HG03135 (cell line): ENCODE results near the gene MON1A.

Experiments used
- ATAC-seq: cut with Tn5 transposase; IDR thresholded peaks from one replicate; pipeline ENCODE4 v1.9.1; 2021; ENCODE audit warnings: mild to moderate bottlenecking, moderate library complexity; ENCODE audit not compliant: unreplicated experiment

Gene MON1A

DNA sequence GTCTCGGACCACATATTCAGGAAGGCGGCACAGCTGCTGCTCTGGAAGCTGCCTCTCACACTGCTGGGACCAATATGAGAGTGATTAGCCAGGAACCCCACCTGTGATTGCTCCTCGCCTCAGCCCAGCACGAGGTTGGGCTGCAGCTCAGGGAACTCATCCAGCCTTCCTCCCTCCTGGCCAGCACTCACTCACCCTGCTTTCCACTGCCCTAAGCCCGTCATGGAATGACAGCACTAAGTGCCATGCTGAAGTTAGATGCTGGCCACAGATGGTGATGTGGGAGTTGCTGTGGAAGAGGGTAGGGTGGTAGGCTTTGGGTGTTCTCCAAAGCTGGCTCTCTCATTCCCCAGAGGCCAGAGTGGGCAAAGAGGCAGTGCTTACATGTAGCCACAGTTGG lies 33.3 kb downstream of the MON1A start:
- no peak for ATAC-seq

GRCh38 chr3:49895791-49896190 lies 33.8 kb downstream of the MON1A start:
- ATAC-seq: no peak

DNA sequence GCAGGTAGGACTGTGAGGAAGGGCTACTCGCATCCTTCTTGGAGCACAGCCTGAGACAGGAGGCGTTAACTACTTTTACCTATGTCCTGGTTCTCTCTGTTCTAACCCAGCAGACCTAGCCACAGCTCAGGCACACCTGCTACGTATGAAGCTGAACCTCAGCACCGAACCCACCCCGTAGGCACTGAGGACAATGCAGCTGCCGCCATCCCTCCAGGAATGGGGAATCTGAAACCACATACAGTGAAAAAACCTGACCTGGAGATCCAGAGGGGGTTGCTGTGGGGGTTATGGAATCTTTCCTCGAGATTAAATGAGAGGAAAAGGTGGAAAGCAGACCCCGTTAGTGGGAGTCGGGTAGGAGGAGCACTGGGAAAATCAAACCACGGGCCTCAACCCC lies 40.3 kb downstream of the MON1A start:
- ATAC-seq: no peak

- no peak for ATAC-seq
Measured at GRCh38 chr3:49886922-49887265, 42.7 kb downstream of the MON1A start.

DNA sequence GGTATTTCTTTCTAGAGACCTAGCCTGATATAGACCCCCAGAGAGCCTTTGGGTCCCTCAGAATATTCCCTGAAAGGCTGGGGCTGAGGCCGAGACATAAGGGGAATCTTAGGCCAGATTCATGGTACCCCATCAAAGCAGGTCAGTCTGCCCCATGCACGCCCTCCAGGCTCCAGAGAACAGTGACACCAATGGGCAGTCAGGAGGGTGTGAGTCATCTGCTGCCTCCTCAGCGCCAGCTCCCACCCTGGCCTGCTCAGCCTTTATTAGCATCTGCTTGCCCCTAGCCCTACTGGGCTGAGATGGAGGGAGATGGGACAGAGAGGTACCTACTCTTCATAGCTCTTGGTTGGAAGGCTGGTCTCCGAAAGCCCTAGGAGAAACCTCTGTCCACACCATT lies 45.6 kb downstream of the MON1A start:
- no peak for ATAC-seq

DNA sequence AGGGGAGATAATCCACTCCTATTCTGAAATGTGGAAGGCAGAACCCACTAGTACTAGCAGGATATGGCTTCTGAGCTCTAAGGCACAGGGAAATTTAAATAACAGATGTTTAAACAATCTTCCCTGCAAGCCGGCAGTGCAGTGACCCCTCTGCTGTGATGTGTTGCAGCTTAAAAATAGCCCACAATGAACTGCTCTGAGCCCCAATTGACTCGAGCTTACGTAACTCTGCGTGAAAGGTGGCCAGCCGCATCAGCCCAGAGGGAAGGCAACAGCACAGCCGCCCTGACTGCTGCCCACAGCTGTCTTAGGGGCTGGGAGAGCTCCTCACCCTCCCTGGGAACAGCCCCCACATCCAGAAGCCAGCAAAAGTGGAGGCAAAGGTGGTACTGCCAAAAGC lies 47.4 kb downstream of the MON1A start:
- no peak for ATAC-seq

- ATAC-seq: no peak
Measured at GRCh38 chr3:49880581-49881315, 48.9 kb downstream of the MON1A start.

- no peak for ATAC-seq
Measured at GRCh38 chr3:49879721-49880120, 49.9 kb downstream of the MON1A start.

GRCh38 chr3:49878686-49879085 lies 50.9 kb downstream of the MON1A start:
- no peak for ATAC-seq

- ATAC-seq: no peak
Measured at GRCh38 chr3:49877716-49878115, 51.9 kb downstream of the MON1A start.

- ATAC-seq: no peak
Measured at GRCh38 chr3:49876567-49876966, 53.0 kb downstream of the MON1A start.

DNA sequence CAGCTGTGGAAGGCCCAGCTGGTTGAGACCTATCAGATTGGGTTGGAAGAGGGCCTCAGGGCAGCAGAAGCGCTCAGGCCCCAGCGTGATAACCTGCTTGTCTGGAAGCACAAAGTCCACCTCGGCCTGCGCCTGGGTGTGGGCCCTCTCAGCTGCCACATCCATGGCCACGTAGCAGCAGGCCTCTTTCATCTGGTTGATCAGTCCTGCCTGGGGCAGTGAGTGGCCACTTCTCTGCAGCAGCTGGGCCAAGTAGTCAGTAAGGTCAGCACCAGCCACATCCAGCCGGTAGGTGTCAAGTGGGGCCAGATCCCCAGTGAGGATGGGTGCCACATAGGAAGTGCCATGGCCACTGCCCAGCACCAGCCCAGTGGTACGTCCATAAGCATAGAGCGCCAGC lies 56.0 kb downstream of the MON1A start:
- no peak for ATAC-seq

GRCh38 chr3:49872801-49873281 lies 56.8 kb downstream of the MON1A start:
- ATAC-seq: no peak

DNA sequence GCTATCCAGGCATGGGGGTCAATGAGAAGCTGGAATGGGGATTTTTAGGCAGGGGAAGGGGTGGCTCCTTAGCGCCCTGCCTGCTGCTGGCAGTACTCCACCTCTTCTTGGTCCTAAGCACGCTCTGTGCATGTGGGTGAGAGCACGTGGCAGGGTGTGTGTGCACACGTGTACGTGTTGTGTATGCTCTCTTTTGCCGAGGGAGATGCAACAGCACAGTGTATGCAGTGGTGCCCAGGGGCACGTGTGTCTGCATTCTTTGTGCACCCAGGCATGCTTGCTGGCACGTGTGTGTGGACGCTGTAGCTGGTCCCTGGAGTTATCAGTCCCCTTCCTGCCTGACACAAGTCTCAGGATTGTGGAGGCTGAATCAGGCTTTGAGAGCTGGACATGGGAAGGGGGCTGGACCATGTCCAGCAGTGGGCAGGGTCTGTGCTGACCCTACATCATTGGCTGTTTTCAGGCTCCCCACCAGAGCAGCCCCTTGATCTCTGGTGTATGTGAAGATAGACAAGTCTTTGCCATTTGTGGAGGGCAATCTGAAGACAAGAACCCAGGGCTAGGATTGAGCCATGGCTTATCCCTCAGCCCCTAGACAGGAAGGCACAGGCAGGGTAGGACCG lies 58.0 kb downstream of the MON1A start:
- ATAC-seq: no peak

DNA sequence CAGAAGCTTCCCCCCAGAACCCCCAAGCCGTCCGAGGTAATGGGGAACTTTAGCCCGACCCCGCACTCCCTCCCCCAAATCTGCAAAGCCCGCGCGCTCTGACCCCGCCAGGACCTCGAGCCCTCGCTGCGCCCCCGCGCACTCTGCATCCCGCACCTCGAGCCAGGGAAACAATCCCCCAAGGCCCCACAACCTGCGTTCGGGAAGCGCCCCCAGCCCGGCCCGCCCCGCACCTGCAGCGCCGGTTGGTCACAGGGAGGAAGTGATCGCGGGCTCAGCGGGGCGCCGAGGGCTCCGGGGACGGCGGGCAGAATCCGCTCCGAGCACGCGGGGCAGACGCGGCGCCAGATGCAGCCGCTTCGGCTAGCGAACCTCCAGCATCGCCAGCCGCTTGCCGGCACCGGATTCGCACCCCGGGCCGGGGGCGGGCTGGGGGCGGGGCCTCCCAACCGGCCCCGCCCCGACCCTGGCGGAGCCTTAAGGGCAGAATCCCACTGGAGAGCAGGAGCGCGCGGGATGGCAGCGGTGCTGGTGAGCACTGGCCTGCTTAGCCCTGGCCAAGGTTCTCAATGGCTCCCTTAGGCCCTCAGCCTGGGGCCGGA lies 60.0 kb downstream of the MON1A start, which contains the start of gene CAMKV:
TSS of gene CAMKV (minus strand) at position 382 of the 602 bp plus-strand sequence. CDS start 7,518 bp downstream, outside the sequence.
- ATAC-seq: no peak

DNA sequence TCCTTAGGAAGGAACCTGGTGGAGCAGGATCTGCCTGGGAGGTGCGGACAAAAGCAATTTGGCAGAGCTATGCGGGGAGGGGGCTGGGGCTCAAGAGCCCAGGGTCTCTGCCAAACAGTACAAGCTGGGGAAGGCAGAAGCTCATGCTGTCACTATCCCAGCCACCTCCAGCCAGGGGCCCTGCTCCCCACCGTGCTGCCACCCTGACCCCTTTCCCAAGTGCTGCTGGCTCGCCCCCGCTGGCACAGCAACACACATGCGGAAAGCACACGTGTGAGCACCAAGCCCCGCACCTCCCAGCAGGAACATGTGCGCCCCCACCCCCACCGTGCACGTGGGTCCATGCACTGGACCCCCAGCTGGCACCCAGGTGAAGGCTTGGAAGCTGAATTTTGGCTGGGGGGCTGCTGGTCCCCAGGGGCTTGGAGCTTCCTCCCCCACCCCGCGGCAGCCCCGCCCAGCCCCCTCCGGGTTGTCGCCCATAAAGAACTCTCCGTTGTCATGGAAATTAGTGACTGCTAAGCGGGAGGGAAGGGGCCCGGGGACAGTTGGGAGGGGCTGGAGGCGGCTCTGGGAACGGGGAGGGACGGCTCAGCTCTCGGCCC lies 60.6 kb downstream of the MON1A start:
- ATAC-seq: no peak

GRCh38 chr3:49867871-49868321 lies 61.7 kb downstream of the MON1A start:
- no peak for ATAC-seq

GRCh38 chr3:49867400-49867799 lies 62.2 kb downstream of the MON1A start:
- ATAC-seq: no peak

- no peak for ATAC-seq
Measured at GRCh38 chr3:49865198-49865784, 64.3 kb downstream of the MON1A start.

DNA sequence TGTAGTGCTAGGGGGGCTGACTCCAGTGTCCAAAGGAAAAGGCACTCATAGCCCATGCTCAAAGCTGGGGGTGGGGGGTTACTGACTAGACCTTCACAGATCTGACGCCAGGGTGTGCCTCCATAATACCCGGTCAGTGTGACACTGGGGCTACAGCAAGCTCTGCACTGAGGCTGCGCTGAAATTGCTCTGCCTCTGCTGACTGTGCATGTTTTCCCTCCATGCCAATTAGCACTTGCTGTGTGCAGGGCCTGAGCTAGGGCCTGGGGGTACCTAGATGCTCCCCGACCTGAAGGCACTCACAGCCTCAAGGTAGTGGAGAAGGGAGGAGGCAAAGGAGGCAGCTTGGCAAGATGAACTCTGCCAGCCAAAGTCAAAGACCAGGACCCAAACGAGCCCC lies 65.1 kb downstream of the MON1A start:
- ATAC-seq: no peak

- ATAC-seq: no peak
Measured at GRCh38 chr3:49859576-49860305, 69.9 kb downstream of the MON1A start.
